ENCODE measurements around the gene ABHD12B.
A peak's percentile ranks its signal among the peaks of the same experiment; 100 is the strongest.
"Not testable (repeated sequence)": the region's sequence is repeated elsewhere in the genome, so short reads cannot be mapped to it uniquely, and the experiment has no call there.

Gene ABHD12B

DNA sequence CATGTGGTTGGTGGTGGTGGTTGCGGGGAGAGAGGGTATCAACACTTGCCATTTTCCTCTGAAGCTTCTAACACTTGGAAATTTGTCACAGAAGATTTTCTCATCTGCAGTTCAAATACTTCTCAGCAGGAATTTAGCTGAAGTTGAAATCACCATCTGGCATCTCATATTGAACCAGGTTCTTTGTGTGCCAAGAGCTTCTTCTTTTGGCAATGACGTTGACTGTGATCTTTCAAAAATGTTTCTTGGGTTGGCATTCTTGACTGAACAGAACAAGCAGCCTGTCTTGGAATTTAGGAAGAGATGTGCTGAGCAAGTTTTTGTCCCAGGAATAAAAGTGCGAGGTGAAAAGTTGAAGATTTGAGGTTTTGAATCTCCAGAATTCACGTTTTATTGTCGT, 32.2 kb upstream of the ABHD12B start:
- no peak for DNase-seq

DNA sequence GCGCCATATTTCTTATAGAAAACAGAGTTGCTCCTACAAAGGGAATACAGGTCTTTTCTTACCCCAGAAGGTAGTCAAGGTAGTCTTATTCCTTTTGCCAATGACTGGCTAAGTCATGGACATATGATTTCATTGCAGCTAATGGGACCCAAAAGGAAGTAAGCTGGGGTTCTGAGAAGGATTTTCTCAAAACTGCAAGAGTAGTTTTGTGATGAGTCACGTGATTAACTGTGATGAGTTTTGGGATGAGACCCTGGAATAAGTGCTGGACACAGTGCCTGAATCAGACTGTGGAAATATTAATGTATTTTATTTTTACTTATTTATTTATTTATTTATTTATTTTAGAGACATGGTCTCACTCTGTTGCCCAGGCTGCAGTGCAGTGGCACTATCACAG, 27.5 kb upstream of the ABHD12B start:
- DNase-seq = no peak

DNA sequence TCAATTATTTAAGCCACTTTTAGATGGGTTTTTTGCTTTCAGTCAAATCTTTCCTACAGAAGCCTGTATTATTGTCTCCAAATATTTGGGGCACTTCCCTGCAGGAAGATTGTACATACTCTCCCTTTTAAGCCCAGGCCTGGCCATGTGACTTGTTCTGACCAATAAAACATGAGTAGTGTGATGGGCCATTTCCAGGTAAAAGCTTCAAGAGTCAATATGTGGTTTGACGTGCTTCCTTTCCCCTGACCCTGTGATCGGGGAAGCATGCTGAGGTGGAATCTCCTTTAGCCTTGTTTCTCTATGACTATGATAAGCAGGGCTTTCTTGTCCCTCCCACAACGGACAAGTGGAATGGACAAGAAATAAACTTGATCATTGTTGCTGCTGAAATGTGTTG, 26.7 kb upstream of the ABHD12B start:
- no peak for DNase-seq

DNA sequence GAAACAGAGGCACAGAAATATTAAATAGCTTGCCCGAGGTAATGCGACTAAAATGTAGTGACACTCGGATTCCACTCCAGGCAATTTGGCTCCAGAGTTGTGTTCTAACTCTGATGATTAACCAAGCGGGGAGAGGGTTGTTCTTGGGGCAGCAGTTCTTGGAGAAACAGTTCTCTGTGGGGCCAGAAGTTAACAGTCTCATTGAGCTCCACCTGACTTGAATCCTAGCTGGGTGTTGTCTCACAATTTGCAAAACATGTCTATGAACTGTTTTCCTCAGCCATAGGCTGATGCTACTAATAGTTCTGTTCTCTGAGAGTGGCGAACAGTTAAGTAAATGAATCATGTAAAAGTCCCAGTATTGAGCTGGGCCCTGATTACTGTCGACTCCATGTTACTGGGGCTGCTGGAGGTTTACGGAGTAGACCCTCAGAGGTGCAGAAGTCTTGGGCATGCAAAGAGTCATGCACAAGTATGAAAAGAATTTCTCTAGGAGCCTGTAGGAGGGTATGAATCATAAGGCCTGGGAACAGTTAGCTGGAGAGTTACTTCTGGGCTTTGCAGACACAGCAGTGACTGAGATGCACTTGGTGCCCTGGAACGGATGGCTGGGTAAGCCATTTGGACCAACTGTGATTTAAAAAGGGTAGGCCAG, 25.5 kb upstream of the ABHD12B start:
- DNase-seq = no peak

DNA sequence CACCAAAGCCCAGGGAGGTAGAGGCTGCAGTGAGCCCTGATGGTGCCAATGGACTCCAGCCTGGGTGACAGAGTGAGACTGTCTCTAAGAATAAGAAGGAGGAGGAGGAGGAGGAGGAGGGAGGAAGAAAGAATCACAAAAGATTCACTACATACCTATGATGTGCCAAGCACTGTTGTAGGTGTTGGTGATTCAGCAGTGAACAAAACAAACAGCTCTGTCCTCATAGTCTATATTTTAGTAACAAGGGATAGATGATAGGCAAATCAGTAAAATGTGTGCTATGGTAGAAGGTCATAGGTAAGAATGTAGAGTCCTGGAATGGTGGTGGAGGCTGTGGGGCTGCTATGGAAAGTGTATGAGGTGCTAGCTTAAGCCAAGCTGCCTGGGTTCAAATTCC, 18.0 kb upstream of the ABHD12B start:
- DNase-seq = no peak

DNA sequence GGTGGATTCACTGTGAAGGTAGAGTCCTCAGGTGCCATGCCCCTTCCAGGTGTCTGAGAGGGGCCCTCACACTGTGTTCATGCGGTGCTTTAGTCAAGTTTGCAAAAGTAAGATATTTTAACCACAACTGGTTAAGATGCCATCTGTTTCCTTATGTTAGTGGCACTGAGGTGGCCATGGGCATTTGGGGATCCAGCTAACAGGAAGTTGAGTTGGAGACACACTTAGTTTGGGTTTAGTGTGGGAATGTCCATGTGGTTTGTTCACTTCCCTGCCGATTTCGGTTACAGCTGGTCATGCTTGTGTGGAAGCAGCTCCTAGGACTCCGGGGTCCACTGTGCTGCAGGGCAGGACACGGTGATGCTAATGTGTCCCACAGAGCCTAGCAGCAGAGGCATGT, 17.3 kb upstream of the ABHD12B start:
- no peak for DNase-seq

DNA sequence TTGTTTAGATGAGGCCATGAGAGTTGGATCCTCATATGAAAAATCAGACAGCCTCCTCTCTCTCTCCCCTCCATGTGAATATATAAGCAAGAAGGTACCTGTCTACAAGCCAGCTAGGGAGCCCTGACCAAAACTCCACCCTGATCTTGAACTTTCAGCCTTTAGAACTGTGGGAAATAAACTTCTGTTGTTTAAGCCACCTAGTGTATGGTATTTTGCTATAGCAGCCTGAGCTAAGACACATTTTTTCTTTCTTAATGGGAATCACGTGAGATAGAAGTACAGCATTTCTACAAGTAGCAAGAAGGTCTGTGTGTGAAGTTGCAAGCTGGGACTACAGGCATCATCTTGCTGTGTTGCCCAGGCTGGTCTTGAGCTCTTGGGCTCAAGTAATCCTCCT, 16.3 kb upstream of the ABHD12B start:
- DNase-seq = no peak

DNA sequence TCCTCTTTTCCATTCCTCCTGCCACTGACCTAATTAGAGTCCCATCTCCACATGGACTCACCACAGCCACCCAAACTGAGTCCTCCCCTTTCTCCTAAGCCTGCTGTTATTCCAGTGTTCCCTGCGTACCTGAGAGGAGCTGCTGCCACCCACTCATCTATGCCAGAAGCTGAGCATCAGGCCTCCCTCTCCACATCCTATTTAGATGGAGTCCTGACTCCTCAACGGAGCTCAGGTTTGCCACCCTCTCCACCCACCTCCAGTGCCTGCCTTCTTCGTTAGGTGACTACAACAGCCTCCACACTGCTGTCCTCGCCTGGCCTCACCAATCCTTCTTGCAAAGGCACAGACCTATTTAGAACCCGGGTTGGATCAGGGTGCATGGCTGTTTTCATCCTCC, 15.2 kb upstream of the ABHD12B start:
- DNase-seq = no peak

DNA sequence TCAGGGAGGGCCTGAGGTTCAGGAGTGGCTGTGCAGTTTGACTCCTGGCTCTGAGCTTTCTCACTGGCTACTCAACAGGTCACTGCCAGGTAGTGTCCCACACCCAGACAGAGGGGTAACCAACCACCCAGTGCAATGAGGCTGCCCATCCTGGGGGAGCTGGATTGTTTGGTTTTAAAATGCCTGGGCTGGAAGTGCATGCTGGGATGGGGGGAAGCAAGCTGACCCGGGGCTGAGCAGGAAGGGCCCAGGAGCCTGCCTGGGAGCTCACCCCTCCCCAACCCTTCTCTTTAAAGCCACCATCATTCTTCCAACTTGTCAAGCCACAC, 12.6 kb upstream of the ABHD12B start:
- DNase-seq = no peak

DNA sequence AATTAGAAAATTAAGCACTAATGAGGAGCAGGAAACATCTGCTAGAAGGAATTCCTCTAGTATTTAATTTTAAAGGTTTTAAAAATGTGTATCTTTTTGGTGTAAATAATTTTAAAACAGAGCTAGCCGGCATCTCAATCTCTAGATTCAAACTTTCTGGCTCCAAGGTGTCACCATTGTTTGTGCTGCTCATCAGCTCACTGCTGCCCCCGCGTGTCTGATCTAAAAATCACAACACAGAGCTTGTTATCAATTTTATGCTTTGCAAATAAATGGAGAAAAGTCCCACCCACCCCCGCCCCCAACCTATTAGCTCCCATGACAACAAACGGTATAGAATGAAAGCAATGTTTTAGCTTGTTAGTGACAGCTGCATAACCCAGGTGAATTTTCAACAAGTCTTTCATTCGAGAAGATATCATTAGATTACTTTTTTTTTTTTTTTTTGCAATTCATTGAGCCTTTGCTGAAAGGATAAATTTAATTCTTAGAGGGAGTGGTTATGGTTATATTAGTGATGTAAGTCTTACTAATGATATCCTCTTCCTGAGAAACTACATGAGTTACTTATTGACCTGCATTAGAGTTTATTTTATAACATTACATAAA, 11.3 kb upstream of the ABHD12B start:
- DNase-seq = peak; percentile 91

DNA sequence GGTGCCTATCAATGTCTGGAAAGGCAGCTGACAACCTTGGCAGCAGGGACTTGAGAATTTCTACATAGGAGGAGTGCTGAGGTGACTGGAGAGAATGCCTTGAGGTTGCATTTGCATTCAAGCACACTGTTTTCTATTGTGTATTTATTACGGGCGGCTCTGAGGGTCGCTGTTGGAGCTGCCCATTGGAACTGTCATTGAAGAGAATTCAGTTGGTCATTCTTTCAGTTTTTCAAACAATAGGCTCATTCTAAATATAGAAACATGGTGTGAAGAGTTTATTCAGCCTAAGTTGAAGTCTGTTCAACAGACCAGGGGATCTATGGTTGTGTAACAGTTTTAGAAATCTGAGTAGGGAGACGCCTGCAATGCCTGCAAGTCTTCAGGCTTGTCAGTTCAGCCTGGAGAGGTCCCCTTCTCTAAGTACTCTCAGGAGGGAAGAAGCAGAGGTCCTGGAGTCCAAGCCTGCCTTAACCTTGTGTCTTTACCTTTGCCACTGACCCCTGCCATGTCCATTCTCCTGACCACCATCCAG, 9.8 kb upstream of the ABHD12B start:
- DNase-seq = no peak

DNA sequence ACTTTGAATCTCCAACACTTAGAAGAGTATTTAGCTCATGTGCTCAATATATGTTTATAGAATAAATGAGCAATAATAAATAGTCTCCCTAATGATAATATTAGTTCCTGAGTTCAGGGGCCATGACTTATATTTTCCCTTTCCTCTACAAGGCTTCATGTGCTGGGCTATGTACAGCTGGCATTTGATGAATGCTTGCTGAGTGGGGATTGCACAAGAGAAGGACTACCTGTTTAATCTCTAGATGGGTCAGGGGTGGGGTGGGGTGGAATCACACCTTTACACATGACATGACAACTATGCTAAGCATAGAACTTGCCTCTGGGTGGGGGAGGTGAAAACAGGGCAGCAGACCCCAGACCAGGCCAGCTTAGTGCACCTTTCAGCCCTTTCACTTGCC, 7.6 kb upstream of the ABHD12B start:
- no peak for DNase-seq

DNA sequence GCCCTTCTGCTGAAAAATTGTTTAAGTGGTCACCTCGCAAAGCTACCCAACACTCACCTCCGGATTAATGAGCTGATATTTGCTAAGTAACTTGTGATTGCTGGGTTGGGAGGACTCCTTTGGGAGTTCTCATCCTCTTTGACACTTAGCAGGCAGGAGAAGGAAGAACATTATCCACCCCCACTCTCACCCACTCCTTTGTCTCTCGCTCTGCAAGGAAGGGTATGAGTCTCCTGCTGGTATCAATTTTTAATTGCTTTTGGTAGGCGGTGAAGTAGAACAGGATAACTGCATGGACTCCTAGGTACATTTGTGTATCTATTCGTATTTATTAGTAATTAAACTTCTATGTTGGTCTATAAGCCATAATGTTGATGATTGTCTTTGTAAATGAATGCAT, 6.9 kb upstream of the ABHD12B start:
- no peak for DNase-seq

DNA sequence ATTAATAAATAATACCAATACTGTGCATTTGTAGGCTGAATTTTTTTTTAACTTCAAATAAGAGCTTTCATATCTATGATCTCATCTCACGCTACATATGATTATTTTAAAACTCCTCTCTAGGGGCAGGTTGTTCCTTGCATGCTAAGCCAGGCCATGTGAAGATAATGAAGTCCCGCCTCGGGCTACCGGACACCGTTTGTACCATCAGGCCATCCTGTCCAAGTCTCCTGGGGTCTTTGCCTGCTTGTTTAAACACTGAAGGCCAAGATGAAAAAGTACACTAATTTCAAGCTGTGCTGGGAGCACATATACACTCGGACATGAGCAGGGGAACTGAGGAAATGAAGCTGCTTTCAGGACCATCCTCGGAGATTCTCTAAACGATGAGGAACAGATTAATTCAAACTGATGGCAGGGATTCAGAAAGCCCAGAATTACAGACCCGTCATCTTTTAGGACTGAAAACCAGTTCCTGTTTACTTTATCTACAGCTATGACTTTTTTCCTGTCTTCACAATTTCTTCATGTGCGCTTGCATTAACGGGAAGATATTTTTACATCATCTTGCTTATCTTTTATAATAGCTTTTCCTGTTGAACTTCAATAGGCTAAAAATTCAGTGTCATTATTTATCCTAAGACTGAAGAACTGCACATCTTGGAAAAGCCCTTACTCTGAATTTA, 6.3 kb upstream of the ABHD12B start:
- DNase-seq = no peak

DNA sequence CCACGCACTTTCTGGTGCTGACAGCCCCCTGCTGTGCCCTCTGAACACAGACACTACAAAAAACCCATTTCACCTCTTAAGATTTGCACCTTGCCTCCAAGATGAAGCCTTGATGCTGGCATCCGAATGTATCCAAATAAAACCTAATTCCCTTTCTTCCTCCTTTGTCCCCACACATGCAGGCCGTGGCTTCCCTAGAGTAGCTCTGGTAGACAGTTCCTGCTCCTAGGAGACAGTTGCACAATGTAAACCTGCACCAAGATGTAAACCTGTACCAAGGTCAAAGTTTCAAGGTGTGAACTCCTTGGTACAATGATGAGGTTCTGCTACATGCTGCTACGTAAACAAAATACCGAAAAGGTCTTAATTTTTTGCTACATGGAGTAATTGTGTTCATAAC, 625 bp upstream of the ABHD12B start:
- no peak for DNase-seq

DNA sequence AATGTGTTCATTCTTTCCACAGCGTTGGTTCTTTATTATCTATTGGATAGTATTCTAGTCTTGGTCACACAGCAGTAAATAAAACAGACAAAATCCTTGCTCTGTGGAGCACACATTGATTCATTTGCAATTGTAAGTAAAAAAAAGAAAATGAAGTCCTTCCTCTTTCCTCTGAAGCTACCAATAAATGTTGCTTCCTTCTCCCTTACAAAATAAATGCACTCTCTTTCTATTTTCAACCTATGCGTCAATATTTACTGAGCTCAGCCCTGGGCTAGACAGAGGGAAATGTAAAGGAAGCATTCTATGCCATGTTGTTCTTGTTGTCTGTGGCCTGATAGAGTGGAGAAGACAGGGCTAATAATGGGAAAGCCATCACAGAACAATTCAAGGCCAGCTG, 2.9 kb downstream of the ABHD12B start:
- DNase-seq = no peak

DNA sequence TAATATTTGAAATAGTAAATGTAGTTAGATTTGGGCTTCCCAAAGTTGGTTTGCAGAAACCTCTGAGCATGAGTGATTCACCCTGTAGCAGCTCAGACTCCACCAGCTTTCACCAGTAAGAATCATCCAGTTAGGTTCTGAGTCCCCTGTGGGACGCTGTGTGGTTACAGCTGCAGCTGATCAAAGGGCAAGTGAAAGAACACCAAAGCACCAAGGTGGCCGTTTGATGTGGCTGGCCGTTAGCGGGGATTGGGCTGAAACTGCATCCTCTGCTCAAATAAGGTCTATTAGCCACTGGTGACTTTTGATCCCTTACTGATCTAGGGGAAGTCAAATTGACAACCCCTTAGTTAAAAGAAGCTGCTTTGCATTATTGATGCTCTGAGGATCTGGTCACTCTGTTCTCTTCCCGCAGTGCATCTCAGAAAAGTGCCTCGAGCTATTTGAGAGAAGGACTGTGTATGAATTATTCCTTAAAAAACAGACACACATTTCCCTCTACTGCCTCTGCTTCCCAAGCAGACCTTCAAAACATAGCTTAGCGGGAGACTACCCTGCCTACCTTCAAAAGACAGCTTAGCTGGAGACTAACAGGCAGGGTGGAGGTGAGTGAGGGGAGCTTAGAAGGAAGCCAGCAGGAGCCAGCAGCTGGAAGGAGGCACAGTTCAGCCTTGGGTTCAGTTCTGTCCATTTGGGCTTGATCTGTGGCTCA, 3.7 kb downstream of the ABHD12B start:
- DNase-seq = peak; percentile 18

DNA sequence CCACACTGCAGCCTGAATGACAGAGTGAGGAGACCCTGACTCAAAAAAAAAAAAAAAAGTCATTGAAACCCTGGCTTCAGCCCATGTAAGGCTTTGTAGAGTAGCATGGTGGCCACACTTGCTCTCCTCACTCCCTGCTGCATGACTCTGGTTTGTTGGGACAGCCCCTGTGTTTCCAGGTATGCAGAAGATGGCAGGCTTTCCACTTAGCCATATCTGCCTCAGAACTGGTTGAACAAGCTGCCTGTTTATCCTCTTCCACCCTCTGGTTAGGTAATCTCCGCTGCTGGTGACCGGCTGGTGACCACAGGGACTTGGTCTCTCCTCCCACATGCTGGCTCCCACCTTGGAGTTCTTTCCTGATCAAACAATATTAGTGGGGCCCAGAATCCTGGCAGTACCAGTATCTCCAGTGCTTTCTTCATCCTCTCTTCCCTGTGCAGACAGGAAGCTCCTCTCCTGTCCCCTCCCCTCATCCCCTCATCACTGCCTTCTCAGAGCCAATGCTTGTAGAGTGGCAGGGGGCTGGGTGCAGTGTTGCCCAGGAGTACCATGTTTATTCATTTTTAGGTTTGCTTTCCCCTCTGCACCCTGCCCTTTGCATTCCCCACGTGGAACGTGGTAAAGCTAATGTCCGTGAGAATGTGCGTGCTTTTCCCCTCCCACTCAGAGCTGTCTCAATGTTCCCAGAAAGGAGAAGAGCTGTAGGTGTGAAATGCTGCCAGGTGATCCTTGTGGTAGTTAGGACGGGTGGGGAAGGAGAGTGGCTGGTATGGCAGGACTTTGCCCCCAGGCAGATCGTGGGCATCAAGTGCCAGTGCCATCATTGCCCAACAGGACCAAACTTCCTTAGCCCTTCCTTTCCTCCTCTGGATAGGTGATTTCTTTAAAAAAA, 11.3 kb downstream of the ABHD12B start:
- no peak for DNase-seq

DNA sequence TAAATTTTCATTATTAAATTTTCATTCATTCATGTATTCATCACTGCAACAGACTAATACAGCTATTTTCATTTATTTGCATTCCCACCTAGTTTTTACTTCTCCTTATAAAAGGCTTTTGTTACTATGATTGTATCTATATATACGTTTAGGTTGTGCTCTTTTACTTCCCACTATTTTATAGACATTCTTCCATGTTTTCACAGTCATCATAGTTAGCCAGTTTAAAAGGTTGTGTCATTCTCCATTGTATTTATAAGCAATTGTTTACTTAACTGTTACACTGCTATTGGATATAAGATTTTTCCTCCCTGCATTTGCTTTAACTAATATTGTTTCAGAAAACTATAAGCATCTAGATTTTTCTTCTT, 12.0 kb downstream of the ABHD12B start:
- DNase-seq = no peak

DNA sequence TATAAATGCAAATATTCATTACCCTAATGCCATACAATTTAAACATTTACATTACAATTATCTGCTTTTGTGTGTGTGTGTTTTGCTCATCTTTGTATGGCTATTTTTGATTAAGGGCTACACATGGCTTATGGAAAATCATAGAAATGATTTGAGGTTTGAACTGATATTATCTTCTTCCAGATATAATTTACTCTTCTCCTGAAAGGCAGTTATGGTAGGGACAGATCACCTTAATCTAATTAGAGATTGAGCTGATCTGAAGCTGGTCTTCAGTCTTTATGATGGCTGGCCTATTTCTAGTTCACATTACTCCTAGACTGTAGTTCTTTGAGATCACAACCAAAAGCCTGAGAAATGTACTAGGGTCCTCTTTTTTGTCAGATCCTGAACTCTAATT, 15.6 kb downstream of the ABHD12B start:
- DNase-seq = no peak

DNA sequence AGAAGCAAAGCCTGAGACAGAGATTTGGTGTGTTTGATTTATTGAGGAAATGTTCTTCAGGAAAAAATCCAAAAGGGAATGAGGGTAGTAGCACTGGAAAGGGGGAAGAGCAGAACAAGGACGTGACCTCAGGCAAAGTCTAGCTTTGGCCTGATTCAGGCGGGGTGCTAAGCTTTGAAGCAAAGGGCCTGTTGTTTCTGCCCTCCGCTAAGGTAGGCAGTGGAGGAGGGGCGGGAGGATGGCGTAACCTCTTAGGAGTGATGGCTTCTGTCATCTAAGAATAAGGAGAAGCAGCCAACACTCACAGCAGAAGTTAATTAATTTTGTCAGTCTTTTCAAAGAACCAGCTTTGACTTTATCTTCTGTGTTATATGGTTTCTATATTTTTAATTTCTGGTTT, 20.4 kb downstream of the ABHD12B start:
- DNase-seq = no peak

DNA sequence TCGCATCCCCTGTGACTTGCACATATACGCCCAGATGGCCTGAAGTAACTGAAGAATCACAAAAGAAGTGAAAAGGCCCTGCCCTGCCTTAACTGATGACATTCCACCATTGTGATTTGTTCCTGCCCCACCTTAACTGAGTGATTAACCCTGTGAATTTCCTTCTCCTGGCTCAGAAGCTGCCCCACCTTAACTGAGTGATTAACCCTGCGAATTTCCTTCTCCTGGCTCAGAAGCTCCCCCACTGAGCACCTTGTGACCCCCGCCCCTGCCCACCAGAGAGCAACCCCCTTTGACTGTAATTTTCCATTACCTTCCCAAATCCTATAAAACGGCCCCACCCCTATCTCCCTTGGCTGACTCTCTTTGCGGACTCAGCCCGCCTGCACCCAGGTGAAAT, 24.6 kb downstream of the ABHD12B start:
- not testable (repeated sequence) for DNase-seq

DNA sequence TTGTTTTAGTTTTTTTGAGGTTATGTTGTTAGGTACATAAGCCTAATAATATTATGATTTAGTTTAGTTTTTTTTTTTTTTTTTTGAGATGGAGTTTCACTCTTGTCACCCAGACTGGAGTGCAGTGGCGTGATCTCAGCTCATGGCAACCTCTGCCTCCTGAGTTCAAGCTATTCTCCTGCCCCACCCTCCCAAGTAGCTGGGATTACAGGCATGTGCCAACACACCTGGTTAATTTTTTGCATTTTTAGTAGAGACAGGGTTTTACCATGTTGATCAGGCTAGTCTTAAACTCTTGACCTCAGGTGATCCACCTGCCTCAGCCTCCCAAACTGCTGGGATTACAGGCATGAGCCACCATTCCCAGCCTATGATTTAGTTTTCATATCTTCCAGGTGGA, 25.2 kb downstream of the ABHD12B start:
- not testable (repeated sequence) for DNase-seq

Data from activated T-cell treated with anti-CD3 and anti-CD28 coated beads for 4 hours (primary cell).